HG02623 (cell line): Measurements from ENCODE around the gene PDE6A.
"Not testable (repeated sequence)": the region's sequence is repeated elsewhere in the genome, so short reads cannot be mapped to it uniquely, and the experiment has no call there.

Experiments used
- ATAC-seq: cut with Tn5 transposase; IDR thresholded peaks from one replicate; pipeline ENCODE4 v1.9.1; 2021; ENCODE audit warnings: moderate library complexity; ENCODE audit not compliant: unreplicated experiment

The PDE6A gene

GRCh38 chr5:149953436-149954121 is 9.0 kb upstream of the PDE6A start:
- ATAC-seq, result no peak

GRCh38 chr5:149951138-149951749 is 6.7 kb upstream of the PDE6A start:
- no peak for ATAC-seq

- ATAC-seq, result no peak
Measured at GRCh38 chr5:149948993-149949392, 4.4 kb upstream of the PDE6A start.

GRCh38 chr5:149946118-149946517 is 1.5 kb upstream of the PDE6A start:
- ATAC-seq, result no peak

- ATAC-seq, result not testable (repeated sequence)
Measured at GRCh38 chr5:149943177-149943949, 1.2 kb downstream of the PDE6A start.

- ATAC-seq, result not testable (repeated sequence)
Measured at GRCh38 chr5:149942741-149943169, 1.8 kb downstream of the PDE6A start.

GRCh38 chr5:149942199-149942598 is 2.4 kb downstream of the PDE6A start:
- no peak for ATAC-seq

GRCh38 chr5:149941795-149942194 is 2.8 kb downstream of the PDE6A start:
- ATAC-seq, result no peak

- ATAC-seq, result no peak
Measured at GRCh38 chr5:149940941-149941644, 3.5 kb downstream of the PDE6A start.

- no peak for ATAC-seq
Measured at GRCh38 chr5:149940077-149940574, 4.5 kb downstream of the PDE6A start.

GRCh38 chr5:149939546-149939945 is 5.0 kb downstream of the PDE6A start:
- ATAC-seq, result no peak

- ATAC-seq, result no peak
Measured at GRCh38 chr5:149938791-149939358, 5.7 kb downstream of the PDE6A start.

GRCh38 chr5:149938279-149938678 is 6.3 kb downstream of the PDE6A start:
- ATAC-seq, result no peak

GRCh38 chr5:149937610-149938009 is 7.0 kb downstream of the PDE6A start:
- no peak for ATAC-seq

GRCh38 chr5:149936700-149937091 is 7.9 kb downstream of the PDE6A start:
- ATAC-seq, result no peak

- ATAC-seq, result no peak
Measured at GRCh38 chr5:149936044-149936699, 8.4 kb downstream of the PDE6A start.

- ATAC-seq, result no peak
Measured at GRCh38 chr5:149935431-149935901, 9.1 kb downstream of the PDE6A start.

- ATAC-seq, result no peak
Measured at GRCh38 chr5:149932445-149933350, 11.9 kb downstream of the PDE6A start.

- ATAC-seq, result no peak
Measured at GRCh38 chr5:149931992-149932436, 12.6 kb downstream of the PDE6A start.
